ENCODE data around the gene REG1B.

Gene REG1B

DNA sequence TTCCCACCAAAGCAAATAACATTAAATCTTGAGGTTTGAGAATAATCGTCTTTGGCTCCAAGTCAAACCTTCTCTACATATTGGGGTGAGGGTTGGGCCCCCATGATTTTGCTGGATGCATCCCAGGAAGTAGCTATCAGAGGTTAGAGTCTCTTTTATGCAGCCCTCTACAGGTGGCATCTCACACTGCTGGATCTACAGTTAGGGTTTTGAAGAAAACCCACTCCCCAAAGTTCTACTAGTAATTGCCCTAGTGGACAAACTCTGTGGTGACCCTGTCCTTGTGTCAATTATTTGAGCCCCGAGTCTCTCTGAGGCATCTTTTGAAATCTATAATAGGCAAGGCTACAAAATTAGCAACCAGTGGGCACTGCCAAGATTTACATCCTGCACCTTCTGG lies 17.5 kb upstream of the REG1B start:
- TF ChIP-seq, protein P1, sequence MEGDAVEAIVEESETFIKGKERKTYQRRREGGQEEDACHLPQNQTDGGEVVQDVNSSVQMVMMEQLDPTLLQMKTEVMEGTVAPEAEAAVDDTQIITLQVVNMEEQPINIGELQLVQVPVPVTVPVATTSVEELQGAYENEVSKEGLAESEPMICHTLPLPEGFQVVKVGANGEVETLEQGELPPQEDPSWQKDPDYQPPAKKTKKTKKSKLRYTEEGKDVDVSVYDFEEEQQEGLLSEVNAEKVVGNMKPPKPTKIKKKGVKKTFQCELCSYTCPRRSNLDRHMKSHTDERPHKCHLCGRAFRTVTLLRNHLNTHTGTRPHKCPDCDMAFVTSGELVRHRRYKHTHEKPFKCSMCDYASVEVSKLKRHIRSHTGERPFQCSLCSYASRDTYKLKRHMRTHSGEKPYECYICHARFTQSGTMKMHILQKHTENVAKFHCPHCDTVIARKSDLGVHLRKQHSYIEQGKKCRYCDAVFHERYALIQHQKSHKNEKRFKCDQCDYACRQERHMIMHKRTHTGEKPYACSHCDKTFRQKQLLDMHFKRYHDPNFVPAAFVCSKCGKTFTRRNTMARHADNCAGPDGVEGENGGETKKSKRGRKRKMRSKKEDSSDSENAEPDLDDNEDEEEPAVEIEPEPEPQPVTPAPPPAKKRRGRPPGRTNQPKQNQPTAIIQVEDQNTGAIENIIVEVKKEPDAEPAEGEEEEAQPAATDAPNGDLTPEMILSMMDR (conservative IDR thresholded peaks at IDR 0.05; ENCODE audit: low read depth, low read length), result no peak
- DNase-seq (ENCODE audit: low read depth), result no peak
- H3K4me3 ChIP-seq (ENCODE audit: low read depth, low read length), result no peak overlapping the region

DNA sequence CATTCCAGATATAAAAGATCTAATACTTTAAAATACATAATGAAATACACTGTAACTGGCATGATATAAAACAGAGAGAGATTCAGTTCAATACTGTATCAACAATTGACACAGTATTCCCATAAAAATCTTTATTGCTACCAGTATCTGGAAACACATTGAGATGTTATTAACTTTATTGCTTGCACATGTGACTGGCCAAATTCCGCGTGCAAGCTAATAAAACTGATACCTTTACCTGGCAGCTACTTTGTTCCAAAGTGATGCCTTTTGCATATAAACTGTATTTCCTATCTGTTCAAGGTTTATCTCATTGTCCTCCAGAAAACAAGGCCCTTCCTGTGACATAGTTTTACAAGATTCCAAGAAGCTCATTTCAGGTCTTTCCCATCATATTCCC lies 15.4 kb upstream of the REG1B start:
- TF ChIP-seq, protein P1 (conservative IDR thresholded peaks at IDR 0.05; ENCODE audit: low read depth, low read length), result no peak
- DNase-seq (ENCODE audit: low read depth), result no peak
- no peak overlapping the region for H3K4me3 ChIP-seq (ENCODE audit: low read depth, low read length)

DNA sequence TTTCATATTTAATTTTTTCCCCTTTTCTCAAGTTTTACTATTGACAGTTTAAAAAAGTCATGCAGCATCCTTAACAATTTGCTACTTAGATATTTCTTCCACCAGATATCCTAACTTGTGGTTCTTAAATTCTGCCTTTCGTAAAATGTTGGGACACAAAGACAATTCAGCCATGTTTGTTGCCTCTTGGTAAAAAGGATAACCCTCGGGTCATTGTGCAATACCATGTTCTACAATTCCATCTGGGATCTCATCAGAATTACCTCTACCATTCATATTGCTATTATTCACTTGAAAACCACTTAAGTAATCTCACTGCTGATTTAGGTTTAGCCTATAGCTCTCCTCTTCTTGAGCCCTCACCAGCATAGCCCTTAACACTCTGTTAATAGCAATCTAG lies 13.2 kb upstream of the REG1B start:
- H3K4me3 ChIP-seq (ENCODE audit: low read depth, low read length), result no peak overlapping the region
- no peak for DNase-seq (ENCODE audit: low read depth)
- TF ChIP-seq, protein P1 (conservative IDR thresholded peaks at IDR 0.05; ENCODE audit: low read depth, low read length), result no peak

DNA sequence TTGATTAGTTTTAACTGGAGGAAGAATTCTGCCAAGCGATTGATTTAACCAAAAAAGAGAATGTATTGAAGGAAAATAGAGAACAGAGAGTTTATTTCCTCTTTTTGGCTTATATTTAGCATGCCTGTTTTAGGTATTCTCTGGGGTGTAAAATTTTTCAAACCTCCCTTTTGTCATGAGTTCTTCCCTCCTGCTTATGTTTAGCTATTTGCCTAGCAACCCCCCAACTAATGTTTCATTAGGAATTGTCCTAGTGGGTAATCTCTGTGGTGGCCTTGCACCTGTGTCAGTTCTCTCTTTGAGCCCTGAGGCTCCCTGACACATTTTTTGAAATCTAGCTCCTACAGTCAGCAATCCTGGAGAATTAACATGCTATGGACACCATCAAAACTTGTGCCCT lies 12.5 kb upstream of the REG1B start:
- no peak for DNase-seq (ENCODE audit: low read depth)
- no peak overlapping the region for H3K4me3 ChIP-seq (ENCODE audit: low read depth, low read length)
- TF ChIP-seq, protein P1 (conservative IDR thresholded peaks at IDR 0.05; ENCODE audit: low read depth, low read length), result no peak

DNA sequence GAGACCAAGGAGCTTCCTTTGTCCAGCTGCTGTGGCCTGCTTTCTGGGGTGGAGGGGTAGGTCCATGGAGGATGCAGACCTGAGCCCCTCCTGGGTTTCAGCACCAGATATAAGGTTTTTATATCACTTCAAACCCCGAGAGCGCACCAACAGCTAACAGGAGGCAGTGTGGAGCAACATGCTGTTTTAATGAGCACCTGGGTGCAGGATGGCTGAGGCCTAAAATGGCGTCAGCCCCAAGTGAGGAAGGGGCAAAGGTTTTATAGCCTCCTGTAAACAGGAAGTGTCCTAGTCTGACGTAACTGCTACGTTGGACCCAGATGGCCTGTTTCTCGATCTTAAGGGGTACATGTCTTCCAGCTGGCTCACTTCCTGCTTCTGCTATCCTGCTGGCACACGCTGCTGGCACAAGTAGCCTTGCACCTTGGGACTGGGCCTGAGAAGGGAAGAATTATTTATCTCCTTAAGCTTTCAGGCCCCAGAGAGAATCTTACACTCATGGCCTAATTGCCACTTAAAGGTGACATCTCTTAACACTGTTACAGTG lies 11.4 kb upstream of the REG1B start:
- TF ChIP-seq, protein P1 (conservative IDR thresholded peaks at IDR 0.05; ENCODE audit: low read depth, low read length), result no peak
- no peak for DNase-seq (ENCODE audit: low read depth)
- no peak overlapping the region for H3K4me3 ChIP-seq (ENCODE audit: low read depth, low read length)

DNA sequence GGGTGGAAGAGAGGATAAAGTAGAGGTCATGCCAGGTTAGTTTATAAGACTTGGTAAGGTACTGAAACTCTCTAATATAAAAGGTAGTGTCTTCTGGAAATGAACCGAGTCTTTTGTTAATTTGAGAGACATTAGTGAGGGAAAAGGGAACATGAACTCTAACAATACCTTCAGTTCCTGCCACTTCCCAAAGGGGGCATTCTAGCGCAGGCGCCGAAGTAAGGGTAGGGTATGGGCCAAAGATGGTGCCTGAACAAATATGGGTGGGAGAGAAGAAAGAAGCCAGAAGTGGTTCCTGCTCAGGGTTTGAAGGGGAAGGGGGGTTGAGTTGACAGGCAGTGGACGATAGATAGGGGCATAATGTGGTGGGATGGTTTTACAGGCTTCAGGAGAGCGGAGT lies 10.1 kb upstream of the REG1B start:
- TF ChIP-seq, protein P1 (conservative IDR thresholded peaks at IDR 0.05; ENCODE audit: low read depth, low read length), result no peak
- H3K4me3 ChIP-seq (ENCODE audit: low read depth, low read length), result no peak overlapping the region

DNA sequence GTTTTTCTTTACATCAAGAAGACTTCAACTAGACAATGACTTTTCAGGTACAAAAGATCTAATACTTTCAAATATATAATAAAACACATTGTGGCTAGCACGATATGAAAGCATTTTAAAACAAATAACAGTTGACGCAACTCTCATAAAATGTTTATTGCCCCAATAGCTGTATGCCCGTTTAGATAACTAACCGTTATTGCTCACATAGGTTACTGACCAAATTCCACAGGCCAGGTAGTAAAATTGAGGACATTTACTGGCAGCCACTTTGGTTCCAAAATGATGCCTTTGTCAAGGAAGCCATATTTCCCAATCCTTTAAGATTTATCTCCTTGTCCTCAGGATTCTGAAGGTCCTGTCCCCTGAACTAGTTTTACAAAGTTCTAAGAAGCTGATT lies 2.9 kb upstream of the REG1B start:
- no peak overlapping the region for H3K4me3 ChIP-seq (ENCODE audit: low read depth, low read length)
- TF ChIP-seq, protein P1 (conservative IDR thresholded peaks at IDR 0.05; ENCODE audit: low read depth, low read length), result no peak
- no peak for DNase-seq (ENCODE audit: low read depth)

More for the DNA sequence above, 10.1 kb upstream of the REG1B start:
- DNase-seq (ENCODE audit: low read depth), result no peak

Measured in choroid plexus epithelial cell (primary cell).